Ectodermal cell (in vitro differentiated cells): ENCODE measurements around the gene CYFIP1.

ENCODE experiments used
- H3K27ac ChIP-seq: 2 replicates; pipeline ENCODE4 v1.7.0; 2013; ENCODE audit warnings: mild to moderate bottlenecking, low read depth, low read length; ENCODE audit not compliant: insufficient read depth, poor library complexity, severe bottlenecking
- H3K27me3 ChIP-seq: 2 replicates; pipeline ENCODE4 v1.7.0; 2013; ENCODE audit warnings: mild to moderate bottlenecking, low read length; ENCODE audit not compliant: insufficient read depth, control insufficient read depth, poor library complexity, severe bottlenecking
- H3K36me3 ChIP-seq: one replicate; pipeline ENCODE4 v1.7.0; 2013; ENCODE audit warnings: low read length; ENCODE audit not compliant: control insufficient read depth, insufficient read depth
- H3K4me1 ChIP-seq: one replicate; pipeline ENCODE4 v1.7.0; 2013; ENCODE audit warnings: low read length; ENCODE audit not compliant: control insufficient read depth, insufficient read depth
- H3K4me3 ChIP-seq: 2 replicates; pipeline ENCODE4 v1.7.0; 2013; ENCODE audit warnings: low read depth, low read length, control low read depth; ENCODE audit not compliant: insufficient read depth
- H3K9me3 ChIP-seq: 2 replicates; pipeline ENCODE4 v1.7.0; 2013; ENCODE audit warnings: mild to moderate bottlenecking, low read length, moderate library complexity; ENCODE audit not compliant: control insufficient read depth
- WGBS, 2 experiments: methylation state at CpG; one replicate each; pipeline ENCODE4 v1.1.7; 2013; ENCODE audit warnings: missing lambda C conversion rate in 2 of 2; 5-methylcytosine and 5-hydroxymethylcytosine counted together

Gene CYFIP1

GRCh38 chr15:22856659-22857058 is 123.5 kb downstream of the CYFIP1 start:
- Histone ChIP-seq H3K27ac (no peak overlapping the region), H3K4me3 (no peak overlapping the region), H3K4me1 (no peaks in the 10 kb centered on the region), H3K9me3 (no peaks in the 10 kb centered on the region), H3K36me3 (peaks cover 14% of the 10 kb centered on the region), H3K27me3 (no peaks in the 10 kb centered on the region)
- 94 to 95% methylated on average over 1 of the region's 1 CpG for WGBS, 2 experiments

DNA sequence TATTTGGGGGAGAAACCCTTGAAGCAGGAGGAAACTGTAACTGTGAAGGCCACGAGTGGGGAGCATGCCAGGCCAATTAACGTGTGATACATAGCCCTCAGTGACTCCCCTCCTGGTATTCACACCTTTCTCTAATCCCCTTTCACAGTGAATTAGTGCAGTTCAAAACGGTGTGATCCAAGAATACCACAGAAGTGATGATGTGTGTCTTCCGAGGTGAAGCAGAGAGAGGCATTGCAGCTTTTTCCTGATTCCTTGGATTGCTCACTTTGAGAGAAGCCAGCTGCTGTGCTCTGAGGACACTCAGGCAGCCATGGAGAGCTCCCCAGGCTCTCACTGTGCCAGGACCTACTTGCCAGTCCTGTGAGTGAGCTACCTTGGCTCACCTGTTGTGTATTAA is 124.4 kb downstream of the CYFIP1 start:
- H3K27me3 ChIP-seq: no peaks in the 10 kb centered on the region
- 89 to 94% methylated on average over 4 of the region's 4 CpGs for WGBS, 2 experiments
- H3K27ac ChIP-seq: no peak overlapping the region
- H3K36me3 ChIP-seq: peaks cover 14% of the 10 kb centered on the region
- H3K4me1 ChIP-seq: no peaks in the 10 kb centered on the region
- no peaks in the 10 kb centered on the region for H3K9me3 ChIP-seq
- no peak overlapping the region for H3K4me3 ChIP-seq

- H3K27me3 ChIP-seq: no peaks in the 10 kb centered on the region
- no peak overlapping the region for H3K27ac ChIP-seq
- 93 to 98% methylated on average over 4 of the region's 4 CpGs for WGBS, 2 experiments
- H3K4me1 ChIP-seq: no peaks in the 10 kb centered on the region
- no peak overlapping the region for H3K4me3 ChIP-seq
- H3K36me3 ChIP-seq: peaks cover 5% of the 10 kb centered on the region
- H3K9me3 ChIP-seq: no peaks in the 10 kb centered on the region
These were observed 128.7 kb downstream of the CYFIP1 start for GRCh38 chr15:22851513-22851912.

DNA sequence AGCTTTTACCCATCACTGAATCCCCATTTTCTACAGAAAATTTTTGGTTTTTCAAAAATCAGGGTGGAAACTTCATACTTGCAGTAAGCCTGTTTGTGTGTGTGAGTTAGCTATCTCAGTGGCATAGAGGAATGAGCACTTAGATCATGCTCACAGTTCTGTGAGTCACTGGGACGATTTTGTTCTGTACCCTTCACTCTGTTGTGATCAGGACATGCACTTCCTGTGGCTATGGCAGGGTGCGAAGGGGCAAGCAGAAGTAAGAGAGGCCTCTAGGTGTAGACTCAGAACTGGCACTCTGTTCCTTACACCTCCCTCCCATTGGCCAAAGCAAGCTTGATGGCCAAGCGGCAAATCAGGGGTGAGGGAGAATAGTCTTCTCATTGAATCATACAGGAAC is 130.1 kb downstream of the CYFIP1 start:
- Histone ChIP-seq H3K27me3 (no peaks in the 10 kb centered on the region), H3K36me3 (peaks cover 5% of the 10 kb centered on the region), H3K27ac (no peak overlapping the region), H3K4me1 (peaks cover 6% of the 10 kb centered on the region), H3K9me3 (no peaks in the 10 kb centered on the region), H3K4me3 (no peak overlapping the region)
- 87 to 94% methylated on average over 3 of the region's 3 CpGs for WGBS, 2 experiments

DNA sequence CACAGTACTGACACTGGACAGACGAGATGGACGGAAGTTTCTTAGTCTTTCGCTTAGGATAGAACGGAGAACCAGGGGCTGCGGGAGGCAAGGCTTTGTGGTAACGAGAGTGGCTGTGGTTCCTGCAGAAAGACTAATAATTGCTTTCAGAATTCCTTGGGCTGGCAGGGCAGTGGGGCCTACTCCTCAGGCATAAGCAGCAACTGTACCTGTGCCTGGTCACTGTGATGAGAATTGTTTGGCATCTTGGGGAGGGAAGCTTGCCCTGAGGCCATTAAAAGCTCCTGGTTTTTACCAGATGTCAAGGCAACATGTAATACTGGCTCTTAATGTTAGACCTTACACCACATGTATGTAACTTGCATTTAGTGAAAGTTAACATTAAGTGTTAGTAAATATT is 134.1 kb downstream of the CYFIP1 start:
- Histone ChIP-seq H3K4me3 (no peak overlapping the region), H3K4me1 (peaks cover 9% of the 10 kb centered on the region), H3K36me3 (no peaks in the 10 kb centered on the region), H3K27ac (no peak overlapping the region), H3K9me3 (no peaks in the 10 kb centered on the region), H3K27me3 (no peaks in the 10 kb centered on the region)
- WGBS, 2 experiments: 94 to 98% methylated on average over 6 of the region's 6 CpGs

- Histone ChIP-seq H3K4me3 (no peak overlapping the region), H3K4me1 (peaks cover 9% of the 10 kb centered on the region), H3K36me3 (no peaks in the 10 kb centered on the region), H3K9me3 (no peaks in the 10 kb centered on the region), H3K27ac (no peak overlapping the region), H3K27me3 (no peaks in the 10 kb centered on the region)
- WGBS, 2 experiments: 82 to 84% methylated on average over 2 of the region's 2 CpGs
These were observed 134.8 kb downstream of the CYFIP1 start for GRCh38 chr15:22845289-22845900.

GRCh38 chr15:22844421-22845288 is 135.5 kb downstream of the CYFIP1 start:
- Histone ChIP-seq H3K4me3 (no peak overlapping the region), H3K27ac (no peak overlapping the region), H3K4me1 (peaks cover 15% of the 10 kb centered on the region), H3K27me3 (no peaks in the 10 kb centered on the region), H3K9me3 (no peaks in the 10 kb centered on the region), H3K36me3 (no peaks in the 10 kb centered on the region)
- WGBS, 2 experiments: 90 to 91% methylated on average over 19 of the region's 19 CpGs

DNA sequence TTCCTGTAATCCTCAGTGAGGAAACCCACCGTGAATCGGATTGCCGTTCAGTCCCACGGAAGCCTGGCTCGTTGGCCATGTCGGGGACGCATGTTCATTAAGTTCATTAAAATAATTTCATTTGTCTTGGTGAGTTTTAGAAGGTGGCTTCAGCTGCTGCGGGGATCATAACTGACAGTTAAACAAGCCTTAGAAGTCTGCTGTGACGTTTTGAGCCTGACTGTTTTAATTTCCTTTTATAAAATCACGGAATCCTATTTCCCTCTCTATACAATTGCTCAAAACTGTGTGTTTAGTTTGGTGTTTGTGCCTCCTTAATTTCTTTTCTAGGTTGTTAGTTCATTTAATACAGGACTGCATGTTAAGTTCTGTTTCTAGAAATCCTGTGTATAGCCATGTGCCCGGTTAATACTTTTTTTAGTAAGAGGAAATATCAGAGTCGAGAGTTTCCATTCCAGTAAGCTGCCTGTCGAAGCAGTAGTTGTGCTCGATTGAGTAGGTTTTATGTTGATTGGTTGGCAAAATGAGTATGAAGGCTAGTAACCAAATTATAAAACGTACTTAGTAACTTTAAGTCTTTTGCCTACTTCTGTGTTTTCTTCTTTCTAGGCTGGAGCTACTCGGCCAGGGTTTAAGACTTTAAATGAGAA is 141.0 kb downstream of the CYFIP1 start:
- Histone ChIP-seq H3K36me3 (no peaks in the 10 kb centered on the region), H3K4me1 (peaks cover 9% of the 10 kb centered on the region), H3K27ac (peak overlapping the region; percentile 52), H3K9me3 (no peaks in the 10 kb centered on the region), H3K27me3 (no peaks in the 10 kb centered on the region), H3K4me3 (peak overlapping the region; percentile 70)
- WGBS, 2 experiments: 4 to 5% methylated on average over 15 of the region's 16 CpGs

GRCh38 chr15:22838292-22839042 is 141.7 kb downstream of the CYFIP1 start, which contains the start of gene NIPA2:
Gene NIPA2 (plus strand): TSS chr15:22838666. CDS start chr15:22851732, 13,066 bp downstream.
- Histone ChIP-seq H3K36me3 (no peaks in the 10 kb centered on the region), H3K27me3 (no peaks in the 10 kb centered on the region), H3K4me1 (peaks cover 9% of the 10 kb centered on the region), H3K4me3 (peak within 1 kb of the TSS; percentile 70), H3K27ac (peak within 1 kb of the TSS; percentile 52), H3K9me3 (no peaks in the 10 kb centered on the region)
- WGBS, 2 experiments: 0% methylated on average over 83 of the region's 83 CpGs
